ENCODE data around the gene ZNF358.

DNA sequence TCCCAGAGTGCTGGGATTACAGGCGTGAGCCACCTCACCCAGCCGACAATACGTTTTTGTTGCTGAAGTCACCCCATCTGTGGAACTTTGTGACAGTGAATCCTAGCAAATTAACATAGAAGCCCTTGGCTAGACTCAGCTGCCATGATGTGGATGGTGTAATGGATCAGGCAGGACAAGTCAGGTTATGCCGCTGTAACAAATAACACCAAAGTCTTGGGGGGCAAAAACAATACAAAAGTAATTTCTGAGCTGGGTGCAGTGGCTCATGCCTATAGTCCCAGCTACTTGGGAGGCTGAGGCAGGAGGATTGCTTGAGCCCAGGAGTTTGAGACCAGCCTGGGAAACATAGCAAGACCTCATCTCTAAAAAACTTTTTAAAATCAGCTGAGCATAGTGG, 49.0 kb downstream of the ZNF358 start:
- no peak for TF ChIP-seq POLR2AphosphoS5 (IDR thresholded peaks at IDR 0.05; ENCODE audit: low read depth, low read length)
- TF ChIP-seq, protein P1, sequence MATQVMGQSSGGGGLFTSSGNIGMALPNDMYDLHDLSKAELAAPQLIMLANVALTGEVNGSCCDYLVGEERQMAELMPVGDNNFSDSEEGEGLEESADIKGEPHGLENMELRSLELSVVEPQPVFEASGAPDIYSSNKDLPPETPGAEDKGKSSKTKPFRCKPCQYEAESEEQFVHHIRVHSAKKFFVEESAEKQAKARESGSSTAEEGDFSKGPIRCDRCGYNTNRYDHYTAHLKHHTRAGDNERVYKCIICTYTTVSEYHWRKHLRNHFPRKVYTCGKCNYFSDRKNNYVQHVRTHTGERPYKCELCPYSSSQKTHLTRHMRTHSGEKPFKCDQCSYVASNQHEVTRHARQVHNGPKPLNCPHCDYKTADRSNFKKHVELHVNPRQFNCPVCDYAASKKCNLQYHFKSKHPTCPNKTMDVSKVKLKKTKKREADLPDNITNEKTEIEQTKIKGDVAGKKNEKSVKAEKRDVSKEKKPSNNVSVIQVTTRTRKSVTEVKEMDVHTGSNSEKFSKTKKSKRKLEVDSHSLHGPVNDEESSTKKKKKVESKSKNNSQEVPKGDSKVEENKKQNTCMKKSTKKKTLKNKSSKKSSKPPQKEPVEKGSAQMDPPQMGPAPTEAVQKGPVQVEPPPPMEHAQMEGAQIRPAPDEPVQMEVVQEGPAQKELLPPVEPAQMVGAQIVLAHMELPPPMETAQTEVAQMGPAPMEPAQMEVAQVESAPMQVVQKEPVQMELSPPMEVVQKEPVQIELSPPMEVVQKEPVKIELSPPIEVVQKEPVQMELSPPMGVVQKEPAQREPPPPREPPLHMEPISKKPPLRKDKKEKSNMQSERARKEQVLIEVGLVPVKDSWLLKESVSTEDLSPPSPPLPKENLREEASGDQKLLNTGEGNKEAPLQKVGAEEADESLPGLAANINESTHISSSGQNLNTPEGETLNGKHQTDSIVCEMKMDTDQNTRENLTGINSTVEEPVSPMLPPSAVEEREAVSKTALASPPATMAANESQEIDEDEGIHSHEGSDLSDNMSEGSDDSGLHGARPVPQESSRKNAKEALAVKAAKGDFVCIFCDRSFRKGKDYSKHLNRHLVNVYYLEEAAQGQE (IDR thresholded peaks at IDR 0.05; ENCODE audit: insufficient read depth in 1 of 2, low read depth in 2 of 2, low read length in 2 of 2) = no peak

Measured in PFSK-1 (cell line).